GM19035 (cell line): ENCODE data around the gene TCERG1L.

Source experiments
- ATAC-seq: cut with Tn5 transposase; IDR thresholded peaks from one replicate; pipeline ENCODE4 v1.9.1; 2021; ENCODE audit not compliant: unreplicated experiment

TCERG1L gene

GRCh38 chr10:131048606-131049005 lies 262.9 kb downstream of the TCERG1L start:
- ATAC-seq, result no peak

- no peak for ATAC-seq
Observed at GRCh38 chr10:131047501-131047900, 264.0 kb downstream of the TCERG1L start.

GRCh38 chr10:131046194-131046593 lies 265.3 kb downstream of the TCERG1L start:
- no peak for ATAC-seq

GRCh38 chr10:131044379-131045111 lies 267.0 kb downstream of the TCERG1L start:
- ATAC-seq, result no peak

- no peak for ATAC-seq
Observed at GRCh38 chr10:131043039-131043691, 268.4 kb downstream of the TCERG1L start.
